HCT116 (cell line): ENCODE data around the gene MKI67. TPM values are rescaled to one million over a fixed set of nuclear protein-coding genes. Genes with fewer than 3 reads are reported as not detected.

Experiments used
- ATAC-seq: fragments of 200-7000 bp; cut with Tn5 transposase; 2 replicates; pipeline ENCODE4 v1.9.1; 2020; ENCODE audit warnings: mild to moderate bottlenecking, moderate library complexity
- BruUV-seq: library from RNA; stranded (reverse); fragments of 400-500 nt; replicated peaks from 2 replicates; lab custom pipeline; 2021; lab: Mats Ljungman, UMichigan
- CTCF ChIA-PET: fragments of 300-600 bp; sonication (Branson Sonifier 250); formaldehyde crosslinking; loops from one replicate; lab custom pipeline; 2021; ENCODE audit warnings: antibody characterized with exemption; lab: Charles Lee
- POLR2A ChIA-PET: fragments of 300-600, 350-600 bp; sonication (Branson Sonifier 250); formaldehyde crosslinking; loops from one replicate; lab custom pipeline; 2021; ENCODE audit warnings: antibody characterized with exemption; lab: Charles Lee
- RAD21 ChIA-PET, 2 experiments: fragments of 300-600 bp; sonication (Branson Sonifier 250); formaldehyde crosslinking; loops; one replicate each; lab custom pipeline; 2023; ENCODE audit warnings: low total read pairs in 2 of 2; ENCODE audit not compliant: uncharacterized antibody in 2 of 2, unreplicated experiment in 2 of 2, low non-redundant PET in 1 of 2; lab: Charles Lee
- DNase-seq: peaks from one replicate; pipeline ENCODE4 v3.0.0-alpha.2; 2010; ENCODE audit warnings: low read depth, low spot score
- H2AFZ ChIP-seq: fragments of 200-600 bp; shearing (Covaris generic), sonication (generic); 2 replicates; pipeline ENCODE4 v1.6.1; 2017; ENCODE audit warnings: low read depth, mixed run types, mixed read lengths, antibody characterized with exemption, low read length; ENCODE audit not compliant: poor library complexity, severe bottlenecking
- H3K27ac ChIP-seq: 2 replicates; pipeline ENCODE4 v1.5.1; 2012; ENCODE audit warnings: low read depth, low read length
- H3K27me3 ChIP-seq: fragments of 200-600 bp; sonication (generic); 2 replicates; pipeline ENCODE4 v1.6.1; 2016; ENCODE audit warnings: mixed run types, low read length, mixed read lengths; ENCODE audit not compliant: insufficient read depth
- H3K36me3 ChIP-seq, 2 experiments: fragments of 200-500 bp in 1 of 2; fragments of 200-600 bp in 1 of 2; sonication (Bioruptor generic) in 1 of 2; sonication (generic) in 1 of 2; 2 replicates each; pipeline versions ENCODE4 v1.5.1 to v1.6.1; 2014 to 2016; ENCODE audit warnings: low read length in 2 of 2, inconsistent platforms in 1 of 2, mixed read lengths in 1 of 2, mixed run types in 1 of 2; ENCODE audit not compliant: insufficient read depth in 2 of 2, control insufficient read depth in 1 of 2
- H3K4me1 ChIP-seq, 2 experiments: fragments of 200-600 bp in 1 of 2; sonication (generic) in 1 of 2; 2 replicates each; pipeline versions ENCODE4 v1.5.1 to v1.6.1; 2012 to 2017; ENCODE audit warnings: low read length in 2 of 2, inconsistent platforms in 1 of 2, mild to moderate bottlenecking in 1 of 2, mixed read lengths in 1 of 2, mixed run types in 1 of 2, moderate library complexity in 1 of 2; ENCODE audit not compliant: insufficient read depth in 2 of 2, control insufficient read depth in 1 of 2
- H3K4me2 ChIP-seq: fragments of 200-600 bp; sonication (generic); 2 replicates; pipeline ENCODE4 v1.6.1; 2017; ENCODE audit warnings: mixed run types, low read length, mixed read lengths
- H3K4me3 ChIP-seq, 2 experiments: fragments of 200-600 bp in 1 of 2; sonication (generic) in 1 of 2; replicated peaks in 1 of 2; 2 replicates each; pipeline ENCODE4 v1.5.1; 2011 to 2016; ENCODE audit warnings: low read length in 2 of 2, control low read depth in 1 of 2, low read depth in 1 of 2, mild to moderate bottlenecking in 1 of 2, mixed read lengths in 1 of 2, mixed run types in 1 of 2
- H3K79me2 ChIP-seq: fragments of 200-600 bp; sonication (generic); 2 replicates; pipeline ENCODE4 v1.6.1; 2017; ENCODE audit warnings: mild to moderate bottlenecking, mixed run types, low read length, moderate library complexity, mixed read lengths; ENCODE audit not compliant: insufficient read depth
- H3K9ac ChIP-seq: fragments of 200-600 bp; sonication (generic); 2 replicates; pipeline ENCODE4 v1.6.1; 2016; ENCODE audit warnings: low read length, mixed read lengths
- H3K9me2 ChIP-seq: fragments of 200-600 bp; sonication (generic), shearing (Covaris generic); 2 replicates; pipeline ENCODE4 v1.6.1; 2017; ENCODE audit warnings: mixed run types, mild to moderate bottlenecking, moderate library complexity; ENCODE audit not compliant: insufficient read depth
- H3K9me3 ChIP-seq, 2 experiments: fragments of 200-500 bp in 1 of 2; fragments of 200-600 bp in 1 of 2; sonication (Bioruptor generic) in 1 of 2; sonication (generic) in 1 of 2; 2 replicates each; pipeline ENCODE4 v1.6.1; 2014 to 2017; ENCODE audit warnings: low read length in 2 of 2, mixed read lengths in 2 of 2, inconsistent platforms in 1 of 2, low read depth in 1 of 2, mild to moderate bottlenecking in 1 of 2, mixed run types in 1 of 2, moderate library complexity in 1 of 2; ENCODE audit not compliant: control insufficient read depth in 1 of 2, insufficient read depth in 1 of 2
- H4K20me1 ChIP-seq: fragments of 200-600 bp; sonication (generic), shearing (Covaris generic); 2 replicates; pipeline ENCODE4 v1.6.1; 2017; ENCODE audit warnings: mixed run types, mild to moderate bottlenecking, moderate library complexity; ENCODE audit not compliant: insufficient read depth
- ATF3 ChIP-seq: IDR thresholded peaks from 2 replicates; pipeline ENCODE4 v1.6.1; 2012
- CEBPB ChIP-seq: IDR thresholded peaks from 2 replicates; pipeline ENCODE4 v1.6.1; 2012; ENCODE audit warnings: low read depth
- JUND ChIP-seq: IDR thresholded peaks from 2 replicates; pipeline ENCODE4 v1.6.1; 2012
- POLR2A ChIP-seq: IDR thresholded peaks from 2 replicates; pipeline ENCODE4 v1.7.0; 2011; ENCODE audit warnings: borderline replicate concordance; ENCODE audit not compliant: insufficient read depth, insufficient read length; ENCODE audit errors: extremely low read depth
- REST ChIP-seq: IDR thresholded peaks from 2 replicates; pipeline ENCODE4 v1.6.1; 2012; ENCODE audit warnings: low read depth
- TCF7L2 ChIP-seq: IDR thresholded peaks from 2 replicates; pipeline ENCODE4 v1.7.0; 2011; ENCODE audit warnings: borderline replicate concordance, inconsistent platforms; ENCODE audit not compliant: insufficient read depth, insufficient read length; ENCODE audit errors: extremely low read depth
- YY1 ChIP-seq: IDR thresholded peaks from 2 replicates; pipeline ENCODE4 v1.6.1; 2011; ENCODE audit warnings: low read length, low read depth, moderate library complexity, mild to moderate bottlenecking; ENCODE audit not compliant: insufficient replicate concordance; ENCODE audit errors: extremely low read depth
- intact Hi-C: fragments of 100-400 bp; cut with micrococcal nuclease; formaldehyde crosslinking; loops from 2 replicates; pipeline ENCODE4 v1.10.0; 2022
- total RNA-seq: library from RNA; stranded (reverse); gene quantifications from one replicate; pipeline ENCODE4 v1.2.1, GENCODE V29; 2021; ENCODE audit not compliant: unreplicated experiment

Gene MKI67
- total RNA-seq, 1 experiment from 2014 or later = 202 TPM

GRCh38 chr10:128114901-128115300 lies 11.3 kb downstream of the MKI67 start (continued):
- TF ChIP-seq REST (no peak), JUND (no peak), POLR2A (no peak), CEBPB (no peak), YY1 (no peak)

- ChIA-PET POLR2A (no interaction called here), RAD21 (no interaction called here), CTCF (no interaction called here)
- no TSS peak for BruUV-seq
- Histone ChIP-seq H3K4me3 (no peak overlapping the region), H3K79me2 (peaks cover 99% of the 10 kb centered on the region), H3K27me3 (no peaks in the 10 kb centered on the region), H3K4me1 (no peaks in the 10 kb centered on the region), H3K9me3 (no peaks in the 10 kb centered on the region), H3K9ac (no peak overlapping the region), H3K36me3 (peaks cover 94 to 97% of the 10 kb centered on the region in 2 experiments), H3K4me2 (no peak overlapping the region), H3K27ac (no peak overlapping the region), H3K9me2 (no peaks in the 10 kb centered on the region), H4K20me1 (peaks cover 9% of the 10 kb centered on the region; the same call in 1 of the 2 replicates), H2AFZ (no peak overlapping the region)
- intact Hi-C loops = no loop called here
- no peak for DNase-seq
- TF ChIP-seq TCF7L2 = no peak
- no peak for TF ChIP-seq ATF3
- peak; percentile 41 for TF ChIP-seq REST
- ATAC-seq = no peak
These were observed 13.2 kb downstream of the MKI67 start for GRCh38 chr10:128113026-128113425.
